GM10248 (cell line): ENCODE results near the gene TLE6.
"Not testable (repeated sequence)": the region's sequence is repeated elsewhere in the genome, so short reads cannot be mapped to it uniquely, and the experiment has no call there.

Experiments
- CTCF ChIA-PET: fragments of 300-600 bp; sonication (Branson Sonifier 250); formaldehyde crosslinking; extraction: SDS; loops from one replicate; lab custom pipeline; 2021; ENCODE audit warnings: antibody characterized with exemption; lab: Yijun Ruan, JAX
- POLR2A ChIA-PET: fragments of 350-650 bp; sonication (Branson Sonifier 250); formaldehyde crosslinking; extraction: SDS; loops from one replicate; lab custom pipeline; 2020; ENCODE audit warnings: antibody characterized with exemption; lab: Yijun Ruan, JAX
- DNase-seq: peaks from one replicate; pipeline ENCODE4 v3.0.0; 2012; ENCODE audit errors: extremely low spot score
- TF ChIP-seq, protein P1 (sequence below): IDR thresholded peaks from 2 replicates; pipeline ENCODE4 v1.5.1; 2012; ENCODE audit warnings: mild to moderate bottlenecking, low read depth; ENCODE audit errors: extremely low read depth, missing control alignments, control extremely low read depth

Gene TLE6

DNA sequence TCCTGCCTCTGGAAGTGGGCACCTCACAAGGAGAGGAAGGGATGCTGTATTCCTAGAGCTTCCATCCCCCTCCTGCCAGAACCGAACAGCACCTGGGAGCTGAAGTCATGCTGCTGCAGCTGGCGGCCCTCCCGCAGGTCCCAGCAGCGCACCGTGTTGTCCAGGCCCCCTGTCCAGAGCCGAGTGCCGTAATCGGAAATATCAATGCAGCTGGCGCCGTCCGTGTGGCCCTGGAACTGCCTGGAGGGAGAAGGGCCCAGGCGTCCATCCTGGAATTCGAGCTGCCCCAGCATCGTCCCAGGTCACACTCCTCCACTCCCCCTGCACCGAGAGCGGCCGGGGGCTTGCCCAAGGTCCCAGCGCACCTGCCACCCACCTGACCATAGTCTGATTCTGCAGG lies 28.0 kb downstream of the TLE6 start:
- TF ChIP-seq, protein P1, sequence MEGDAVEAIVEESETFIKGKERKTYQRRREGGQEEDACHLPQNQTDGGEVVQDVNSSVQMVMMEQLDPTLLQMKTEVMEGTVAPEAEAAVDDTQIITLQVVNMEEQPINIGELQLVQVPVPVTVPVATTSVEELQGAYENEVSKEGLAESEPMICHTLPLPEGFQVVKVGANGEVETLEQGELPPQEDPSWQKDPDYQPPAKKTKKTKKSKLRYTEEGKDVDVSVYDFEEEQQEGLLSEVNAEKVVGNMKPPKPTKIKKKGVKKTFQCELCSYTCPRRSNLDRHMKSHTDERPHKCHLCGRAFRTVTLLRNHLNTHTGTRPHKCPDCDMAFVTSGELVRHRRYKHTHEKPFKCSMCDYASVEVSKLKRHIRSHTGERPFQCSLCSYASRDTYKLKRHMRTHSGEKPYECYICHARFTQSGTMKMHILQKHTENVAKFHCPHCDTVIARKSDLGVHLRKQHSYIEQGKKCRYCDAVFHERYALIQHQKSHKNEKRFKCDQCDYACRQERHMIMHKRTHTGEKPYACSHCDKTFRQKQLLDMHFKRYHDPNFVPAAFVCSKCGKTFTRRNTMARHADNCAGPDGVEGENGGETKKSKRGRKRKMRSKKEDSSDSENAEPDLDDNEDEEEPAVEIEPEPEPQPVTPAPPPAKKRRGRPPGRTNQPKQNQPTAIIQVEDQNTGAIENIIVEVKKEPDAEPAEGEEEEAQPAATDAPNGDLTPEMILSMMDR = no peak
- ChIA-PET POLR2A (interaction anchor here (0.8 kb wide), 1 partner anchor 20 kb away, joined by 4 read pairs; no protein-coding TSS in a partner anchor), CTCF (interaction anchor here (1.4 to 2.8 kb wide), 4 partner anchors 12 to 103 kb away, joined by 5 to 10 read pairs (median 8); no protein-coding TSS in a partner anchor)
- no peak for DNase-seq

DNA sequence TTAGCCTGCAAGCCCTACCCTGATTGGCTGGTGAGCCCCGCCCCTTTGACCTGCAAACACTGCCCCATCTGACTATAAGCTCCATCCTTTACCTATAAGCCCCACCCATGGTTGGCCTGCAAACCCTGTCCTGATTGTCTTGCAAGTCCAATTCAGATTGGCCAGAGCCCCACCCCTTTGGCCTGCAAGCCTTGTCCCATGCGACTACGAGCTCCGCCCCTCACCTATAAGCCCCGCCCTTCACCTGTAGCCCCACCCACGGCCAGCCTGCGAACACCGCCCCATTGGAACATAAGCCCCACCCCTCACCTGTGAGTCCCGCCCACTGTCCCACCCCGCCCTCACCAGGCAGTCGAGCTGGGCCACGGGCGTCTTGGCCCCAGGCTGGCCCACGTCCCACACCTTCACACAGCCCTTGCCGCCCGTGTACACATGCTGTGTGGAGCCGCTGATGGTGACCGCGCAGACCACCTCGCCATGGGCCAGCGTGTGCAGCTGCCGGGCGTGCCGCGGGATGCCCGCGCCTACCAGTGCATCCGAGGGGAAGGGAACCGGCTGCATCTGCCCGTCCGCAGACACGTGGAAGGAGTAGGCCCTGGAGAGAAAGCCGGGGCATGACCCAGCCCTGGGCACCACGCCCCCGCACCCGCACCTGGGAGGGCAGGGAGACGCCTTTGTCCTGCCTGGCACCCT lies 28.9 kb downstream of the TLE6 start:
- ChIA-PET CTCF (interaction anchor here (2.0 to 2.8 kb wide), 2 partner anchors 43 to 98 kb away, joined by 9 to 10 read pairs; no protein-coding TSS in a partner anchor), POLR2A (no interaction called here)
- no peak for DNase-seq
- TF ChIP-seq, protein P1 = no peak

DNA sequence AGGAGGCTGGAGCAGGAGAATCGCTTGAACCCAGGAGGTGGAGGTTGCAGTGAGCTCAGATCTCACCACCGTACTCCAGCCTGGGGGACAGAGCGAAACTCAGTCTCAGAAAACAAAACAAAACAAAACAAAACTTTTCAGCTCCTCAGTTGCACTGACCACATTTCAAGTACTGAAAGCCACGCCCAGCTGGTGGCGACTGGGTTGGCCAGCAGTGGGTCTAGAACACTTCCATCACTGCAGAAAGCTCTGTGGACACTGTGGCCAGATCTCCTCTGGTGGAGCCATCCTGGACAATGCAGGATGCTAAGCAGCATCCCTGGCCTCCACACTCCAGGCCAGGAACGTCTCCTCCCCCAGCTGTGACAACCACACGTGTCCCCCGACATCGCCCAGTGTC lies 30.6 kb downstream of the TLE6 start:
- TF ChIP-seq, protein P1 = no peak
- CTCF ChIA-PET = interaction anchor here (0.7 kb wide), 1 partner anchor 68 kb away, joined by 3 read pairs; no protein-coding TSS in a partner anchor
- DNase-seq = no peak
- POLR2A ChIA-PET = no interaction called here

DNA sequence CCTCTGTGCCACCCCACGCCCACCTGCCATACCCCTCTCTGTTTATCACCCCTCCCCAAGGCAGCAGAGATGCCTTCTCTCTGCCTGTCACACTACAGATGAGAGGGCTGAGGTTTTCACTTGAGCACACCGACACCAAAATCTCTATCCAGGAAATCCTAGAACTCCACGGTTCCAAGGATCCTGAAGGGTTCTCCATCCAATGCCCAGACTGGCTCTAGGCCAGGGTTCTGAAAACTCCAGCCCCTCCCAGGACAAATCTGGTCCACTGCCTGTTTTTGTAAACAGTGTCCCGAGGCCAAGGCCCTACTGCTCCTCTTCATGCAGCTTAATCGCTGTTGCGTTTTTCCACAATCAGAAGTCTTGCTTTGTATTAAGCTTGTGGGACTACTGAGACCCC lies 31.6 kb downstream of the TLE6 start:
- CTCF ChIA-PET = interaction anchor here (1.5 kb wide), 1 partner anchor 66 kb away, joined by 5 read pairs; no protein-coding TSS in a partner anchor
- DNase-seq = no peak
- TF ChIP-seq, protein P1 = no peak
- POLR2A ChIA-PET = no interaction called here

DNA sequence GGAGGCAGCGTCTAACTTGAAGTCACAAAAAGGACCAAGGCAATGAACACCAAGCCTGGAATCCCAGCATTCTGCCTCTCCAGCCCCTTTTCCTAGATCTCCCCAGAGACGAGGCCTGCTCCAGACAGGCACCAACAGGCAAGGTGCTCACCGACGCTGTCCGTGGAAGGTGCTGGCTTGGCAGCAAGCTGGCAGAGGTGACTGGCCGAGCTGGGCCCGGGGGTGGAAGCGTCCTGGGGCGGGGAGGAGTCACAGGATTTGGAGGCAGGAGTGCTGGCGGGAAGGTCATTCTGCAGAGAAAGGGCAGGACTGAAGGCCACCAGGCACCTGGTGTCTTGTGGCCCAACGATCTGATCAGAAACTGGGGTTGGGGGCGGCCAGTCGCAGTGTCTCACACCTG lies 33.5 kb downstream of the TLE6 start:
- CTCF ChIA-PET = no interaction called here
- no peak for DNase-seq
- TF ChIP-seq, protein P1 = no peak
- POLR2A ChIA-PET = no interaction called here

DNA sequence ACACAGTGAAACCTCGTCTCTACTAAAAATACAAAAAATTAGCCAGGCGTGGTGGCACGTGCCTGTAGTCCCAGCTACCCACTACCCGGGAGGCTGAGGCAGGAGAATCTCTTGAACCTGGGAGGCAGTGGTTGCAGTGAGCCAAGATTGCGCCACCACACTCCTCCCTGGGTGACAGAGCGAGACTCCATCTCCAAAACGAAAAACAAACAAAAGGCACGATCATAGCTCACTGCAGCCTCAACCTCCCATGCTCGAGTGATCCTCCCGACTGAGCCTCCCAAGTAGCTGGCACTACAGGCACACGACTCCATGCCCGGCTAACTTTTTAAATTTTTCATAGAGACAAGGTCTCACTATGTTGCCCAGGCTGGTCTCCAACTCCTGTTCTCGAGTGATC lies 34.7 kb downstream of the TLE6 start:
- DNase-seq, CTCF ChIA-PET, POLR2A ChIA-PET: not testable (repeated sequence)

DNA sequence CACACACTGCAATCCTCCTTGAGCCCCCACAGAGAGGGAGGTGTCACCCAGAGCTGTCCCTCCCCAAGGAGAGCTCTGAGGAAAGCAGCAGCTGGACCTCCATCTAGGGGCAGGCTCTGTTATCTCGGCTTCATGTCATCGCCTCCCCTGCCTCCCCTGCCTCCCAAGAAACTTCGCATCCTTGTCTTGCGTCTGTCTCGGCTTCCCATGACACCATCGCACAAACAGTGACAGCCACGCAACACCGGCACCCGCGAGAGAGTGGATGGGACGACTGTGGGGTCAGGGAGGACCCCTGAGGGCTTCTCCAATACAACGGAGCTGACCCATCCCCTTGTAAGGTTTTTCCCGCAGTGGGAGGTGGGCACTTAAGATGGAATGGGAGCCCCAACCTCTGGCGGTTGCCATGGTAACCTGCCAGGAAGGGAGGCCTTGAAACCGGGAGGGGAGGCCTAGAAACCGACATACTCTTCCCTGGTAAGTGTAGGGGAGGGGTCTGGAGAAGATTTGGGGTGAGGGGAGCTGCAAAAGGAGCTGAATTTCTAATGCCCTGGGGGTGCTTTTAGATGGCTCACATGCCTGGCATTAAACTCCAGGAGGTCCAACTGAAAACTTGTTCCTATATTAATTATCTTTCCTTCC lies 35.4 kb downstream of the TLE6 start:
- no peak for DNase-seq
- TF ChIP-seq, protein P1 = no peak
- CTCF ChIA-PET = no interaction called here
- POLR2A ChIA-PET = no interaction called here
